Liver (tissue), 9 donors: ENCODE results near the gene RUBCN. TPM values are rescaled to one million over a fixed set of nuclear protein-coding genes. Genes with fewer than 3 reads are reported as not detected.

Experiments
- DNase-seq: peaks from one replicate; pipeline ENCODE4 v3.0.0-alpha.2; 2017; ENCODE audit warnings: low spot score
- H3K27ac ChIP-seq, 2 donors: one replicate each; pipeline ENCODE4 v1.7.0; 2013; ENCODE audit warnings: inconsistent platforms in 2 of 2, low read length in 2 of 2, control low read depth in 1 of 2, low read depth in 1 of 2, mild to moderate bottlenecking in 1 of 2
- H3K27me3 ChIP-seq, 4 donors: one replicate each; pipeline versions ENCODE4 v1.6.1 to v1.7.0; 2013; ENCODE audit warnings: low read length in 3 of 4, inconsistent platforms in 1 of 4, mild to moderate bottlenecking in 1 of 4, moderate library complexity in 1 of 4; ENCODE audit not compliant: control insufficient read depth in 4 of 4, insufficient read depth in 4 of 4
- H3K36me3 ChIP-seq, 4 donors: one replicate each; pipeline versions ENCODE4 v1.6.1 to v1.7.0; 2013; ENCODE audit warnings: low read length in 3 of 4, mild to moderate bottlenecking in 3 of 4, low read depth in 1 of 4, moderate library complexity in 1 of 4; ENCODE audit not compliant: control insufficient read depth in 4 of 4, insufficient read depth in 3 of 4
- H3K4me1 ChIP-seq, 4 donors: one replicate each; pipeline versions ENCODE4 v1.6.1 to v1.7.0; 2013; ENCODE audit warnings: low read length in 3 of 4, mild to moderate bottlenecking in 3 of 4, moderate library complexity in 1 of 4; ENCODE audit not compliant: control insufficient read depth in 4 of 4, insufficient read depth in 4 of 4
- H3K4me3 ChIP-seq, 3 donors: one replicate each; pipeline versions ENCODE4 v1.6.1 to v1.7.0; 2013; ENCODE audit warnings: low read length in 3 of 3, control low read depth in 1 of 3, low read depth in 1 of 3, mild to moderate bottlenecking in 1 of 3
- H3K9ac ChIP-seq, 2 donors: one replicate each; pipeline ENCODE4 v1.7.0; 2013; ENCODE audit warnings: low read length in 2 of 2, mild to moderate bottlenecking in 2 of 2, moderate library complexity in 2 of 2, control low read depth in 1 of 2, low read depth in 1 of 2
- H3K9me3 ChIP-seq, 4 donors: one replicate each; pipeline versions ENCODE4 v1.6.1 to v1.7.0; 2013; ENCODE audit warnings: low read length in 3 of 4; ENCODE audit not compliant: control insufficient read depth in 4 of 4
- ATF3 ChIP-seq: IDR thresholded peaks from 2 replicates; pipeline ENCODE4 v1.6.1; 2016; ENCODE audit warnings: antibody characterized with exemption
- EGR1 ChIP-seq, 2 donors: IDR thresholded peaks; 2 replicates each; pipeline ENCODE4 v1.6.1; 2016 to 2018; ENCODE audit warnings: antibody characterized with exemption in 2 of 2, low read depth in 2 of 2
- FOXA1 ChIP-seq: IDR thresholded peaks from 2 replicates; pipeline ENCODE4 v1.6.1; 2016; ENCODE audit warnings: antibody characterized with exemption
- FOXA2 ChIP-seq: IDR thresholded peaks from 2 replicates; pipeline ENCODE4 v1.6.1; 2016; ENCODE audit warnings: antibody characterized with exemption
- GABPA ChIP-seq, 2 donors: IDR thresholded peaks in 1 of 2; conservative IDR thresholded peaks in 1 of 2; 2 replicates each; pipeline ENCODE4 v1.6.1; 2016; ENCODE audit warnings: antibody characterized with exemption in 2 of 2, mild to moderate bottlenecking in 1 of 2, moderate library complexity in 1 of 2
- HNF4A ChIP-seq, 2 donors: conservative IDR thresholded peaks; 2 replicates each; pipeline ENCODE4 v1.6.1; 2016; ENCODE audit warnings: antibody characterized with exemption in 2 of 2, mild to moderate bottlenecking in 2 of 2
- HNF4G ChIP-seq: IDR thresholded peaks from 2 replicates; pipeline ENCODE4 v1.6.1; 2016; ENCODE audit warnings: antibody characterized with exemption
- JUND ChIP-seq, 2 donors: IDR thresholded peaks; 2 replicates each; pipeline ENCODE4 v1.6.1; 2016; ENCODE audit warnings: antibody characterized with exemption in 2 of 2
- NR2F2 ChIP-seq: IDR thresholded peaks from 2 replicates; pipeline ENCODE4 v1.6.1; 2016; ENCODE audit warnings: antibody characterized with exemption
- RAD21 ChIP-seq, 2 donors: IDR thresholded peaks; 2 replicates each; pipeline ENCODE4 v1.6.1; 2016; ENCODE audit warnings: antibody characterized with exemption in 2 of 2, mild to moderate bottlenecking in 2 of 2
- REST ChIP-seq: IDR thresholded peaks from 2 replicates; pipeline ENCODE4 v1.6.1; 2016; ENCODE audit warnings: antibody characterized with exemption, mild to moderate bottlenecking
- RXRA ChIP-seq, 2 donors: IDR thresholded peaks; 2 replicates each; pipeline ENCODE4 v1.6.1; 2017 to 2018; ENCODE audit warnings: antibody characterized with exemption in 2 of 2, mild to moderate bottlenecking in 1 of 2
- SP1 ChIP-seq: IDR thresholded peaks from 2 replicates; pipeline ENCODE4 v1.6.1; 2018; ENCODE audit warnings: antibody characterized with exemption, mild to moderate bottlenecking
- TAF1 ChIP-seq: conservative IDR thresholded peaks from 2 replicates; pipeline ENCODE4 v1.6.1; 2016; ENCODE audit warnings: antibody characterized with exemption, mild to moderate bottlenecking
- YY1 ChIP-seq: IDR thresholded peaks from 2 replicates; pipeline ENCODE4 v1.6.1; 2016; ENCODE audit warnings: antibody characterized with exemption, mild to moderate bottlenecking
- ZBTB33 ChIP-seq: IDR thresholded peaks from 2 replicates; pipeline ENCODE4 v1.6.1; 2016; ENCODE audit warnings: antibody characterized with exemption
- WGBS: extraction: QIAGEN DNeasy Blood & Tissue Kit; methylation state at CpG from one replicate; pipeline ENCODE4 v1.1.7; 2013; 5-methylcytosine and 5-hydroxymethylcytosine counted together
- polyA plus RNA-seq, 2 donors: library from polyadenylated mRNA; stranded (reverse) in 1 of 2; unstranded in 1 of 2; fragments of 200-250 nt in 1 of 2; fragments of >200 nt in 1 of 2; fragmentation: Nextera tagmentation in 1 of 2; extraction: Ambion mirVana in 1 of 2; gene quantifications; one replicate each; pipeline versions ENCODE4 v1.2.1 to v1.2.3, GENCODE V29; 2013 to 2015
- total RNA-seq, 2 donors: library from RNA; depleted of rRNA; stranded (reverse); fragments of >200 nt; gene quantifications; one replicate each; pipeline ENCODE4 v1.2.3, GENCODE V29; 2014
- TF ChIP-seq, protein P1 (sequence below): fragments of 150-350 bp; IDR thresholded peaks from 2 replicates; pipeline ENCODE4 v1.5.1; 2017; ENCODE audit warnings: improper control_type of control experiment, low read depth, low read length; ENCODE audit not compliant: missing input control
- TF ChIP-seq, protein P2 (sequence below): IDR thresholded peaks from 2 replicates; pipeline ENCODE4 v1.6.1; 2016; ENCODE audit warnings: antibody characterized with exemption
- donor health status: healthy.
- donor health status: healthy.
- donor health status: healthy.
- donor health status: healthy.
- donor health status: healthy.

Gene RUBCN
- total RNA-seq (1 to 10 TPM; 5.0 to 7.0 TPM), polyA plus RNA-seq (1 to 10 TPM; 4.1 to 4.5 TPM)

DNA sequence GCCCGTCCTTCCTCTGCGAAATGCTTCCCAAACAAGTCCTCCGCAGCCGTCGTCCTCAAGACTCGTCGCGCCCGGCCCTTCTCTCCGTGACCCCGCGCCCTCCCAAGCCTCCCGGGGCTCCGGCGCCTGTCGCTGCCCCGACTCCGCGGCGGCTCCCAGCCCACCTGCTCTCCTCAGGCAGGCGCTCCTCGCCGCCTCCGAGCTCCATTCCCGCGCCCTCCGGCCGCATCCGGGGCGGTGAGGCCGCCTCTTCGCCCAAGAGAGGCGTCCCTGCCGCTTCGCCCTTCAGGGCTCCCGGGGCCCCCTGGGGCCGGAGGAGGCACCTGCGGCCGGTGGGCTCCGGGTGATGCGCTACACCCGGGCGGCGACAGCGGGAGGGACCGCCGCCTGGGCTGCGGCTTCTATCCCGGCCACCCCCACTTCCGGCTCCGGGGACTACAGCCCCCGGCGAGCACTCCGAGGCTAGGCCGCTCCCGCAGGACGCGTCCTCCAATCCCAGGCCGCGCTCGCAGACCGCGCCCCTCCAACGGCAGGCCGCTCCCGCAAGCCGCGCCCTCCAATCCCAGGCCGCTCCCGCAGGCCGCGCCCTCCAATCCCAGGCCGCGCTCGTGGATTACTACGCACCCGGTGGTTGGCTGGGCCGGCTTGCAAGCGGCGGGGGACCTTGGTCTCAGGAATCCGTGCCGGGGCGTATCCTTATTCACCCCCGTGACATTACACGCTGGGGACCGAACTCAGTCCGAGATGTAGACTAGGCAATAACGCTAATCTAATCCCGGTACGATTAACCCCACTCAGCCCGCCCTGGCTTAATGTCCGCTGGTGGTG, at the start of gene RUBCN:
Gene RUBCN (minus strand): TSS at position 414 of the 828 bp plus-strand sequence. CDS start 185 bp downstream, at position 229.
- no peaks in the 10 kb centered on the region for H3K36me3 ChIP-seq
- peak; percentile 86 for DNase-seq

More for the DNA sequence above, at the start of gene RUBCN:
- peak within 1 kb of the TSS; percentile 51 to 82 for H3K9ac ChIP-seq
- under 1% methylated on average over 92 of the region's 92 CpGs for WGBS
- peaks cover 0 to 19% (median 11%) of the 10 kb centered on the region in 4 donors for H3K4me1 ChIP-seq
- peak within 1 kb of the TSS; percentile 73 to 74 for H3K27ac ChIP-seq
- no peaks in the 10 kb centered on the region for H3K27me3 ChIP-seq
- H3K4me3 ChIP-seq: peak within 1 kb of the TSS; percentile 80 to 95 (median 90)
- TF ChIP-seq TAF1: no peak
- TF ChIP-seq SP1: peak; percentile 88
- no peak for TF ChIP-seq FOXA2
- TF ChIP-seq EGR1 (IDR thresholded peaks at IDR 0.05; ENCODE audit: low read depth in 2 of 2): no peak
- TF ChIP-seq REST: no peak
- no peak for TF ChIP-seq ZBTB33
- TF ChIP-seq RAD21 (IDR thresholded peaks at IDR 0.05): peak in 1 of 2 donors; percentile 4
- TF ChIP-seq ATF3: no peak
- TF ChIP-seq, protein P1, sequence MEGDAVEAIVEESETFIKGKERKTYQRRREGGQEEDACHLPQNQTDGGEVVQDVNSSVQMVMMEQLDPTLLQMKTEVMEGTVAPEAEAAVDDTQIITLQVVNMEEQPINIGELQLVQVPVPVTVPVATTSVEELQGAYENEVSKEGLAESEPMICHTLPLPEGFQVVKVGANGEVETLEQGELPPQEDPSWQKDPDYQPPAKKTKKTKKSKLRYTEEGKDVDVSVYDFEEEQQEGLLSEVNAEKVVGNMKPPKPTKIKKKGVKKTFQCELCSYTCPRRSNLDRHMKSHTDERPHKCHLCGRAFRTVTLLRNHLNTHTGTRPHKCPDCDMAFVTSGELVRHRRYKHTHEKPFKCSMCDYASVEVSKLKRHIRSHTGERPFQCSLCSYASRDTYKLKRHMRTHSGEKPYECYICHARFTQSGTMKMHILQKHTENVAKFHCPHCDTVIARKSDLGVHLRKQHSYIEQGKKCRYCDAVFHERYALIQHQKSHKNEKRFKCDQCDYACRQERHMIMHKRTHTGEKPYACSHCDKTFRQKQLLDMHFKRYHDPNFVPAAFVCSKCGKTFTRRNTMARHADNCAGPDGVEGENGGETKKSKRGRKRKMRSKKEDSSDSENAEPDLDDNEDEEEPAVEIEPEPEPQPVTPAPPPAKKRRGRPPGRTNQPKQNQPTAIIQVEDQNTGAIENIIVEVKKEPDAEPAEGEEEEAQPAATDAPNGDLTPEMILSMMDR: no peak
- TF ChIP-seq, protein P2, sequence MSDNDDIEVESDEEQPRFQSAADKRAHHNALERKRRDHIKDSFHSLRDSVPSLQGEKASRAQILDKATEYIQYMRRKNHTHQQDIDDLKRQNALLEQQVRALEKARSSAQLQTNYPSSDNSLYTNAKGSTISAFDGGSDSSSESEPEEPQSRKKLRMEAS: no peak
- TF ChIP-seq YY1: peak; percentile 44
- TF ChIP-seq HNF4A (conservative IDR thresholded peaks at IDR 0.05): peak; percentile 52 to 59
- no peak for TF ChIP-seq HNF4G
- no peak for TF ChIP-seq NR2F2
- TF ChIP-seq FOXA1: no peak
- peak in 1 of 2 donors; percentile 18 for TF ChIP-seq RXRA (IDR thresholded peaks at IDR 0.05)
- TF ChIP-seq JUND (IDR thresholded peaks at IDR 0.05): no peak
- TF ChIP-seq GABPA (IDR thresholded peaks at IDR 0.05 in 1 of 2, conservative IDR thresholded peaks at IDR 0.05 in 1 of 2): peak in 1 of 2 donors; percentile 85
- H3K9me3 ChIP-seq: no peaks in the 10 kb centered on the region
